HEK293 (cell line): Measurements from ENCODE around the gene CSPG4.

Experiments used
- CTCF ChIP-seq: fragments of 450-650 bp; formaldehyde crosslinking; IDR thresholded peaks from 2 replicates; pipeline ENCODE4 v1.5.1; 2016; ENCODE audit warnings: missing biosample characterization, missing genetic modification characterization
- YY2 ChIP-seq: fragments of 450-650 bp; formaldehyde crosslinking; IDR thresholded peaks from 2 replicates; pipeline ENCODE4 v1.5.1; 2016; ENCODE audit warnings: missing biosample characterization, missing genetic modification characterization
- ZNF654 ChIP-seq: fragments of 450-650 bp; formaldehyde crosslinking; IDR thresholded peaks from 2 replicates; pipeline ENCODE4 v1.5.1; 2016; ENCODE audit warnings: low read depth, missing biosample characterization, missing genetic modification characterization

- TF ChIP-seq CTCF (tag by site-specific recombination) (no peak), ZNF654 (tag by site-specific recombination) (no peak), YY2 (no peak)
These were observed 48.7 kb downstream of the CSPG4 start for GRCh38 chr15:75663931-75664421.
